IMR-90 (cell line): ENCODE results near the gene TAPT1. TPM values are rescaled to one million over a fixed set of nuclear protein-coding genes. Genes with fewer than 3 reads are reported as not detected.

Experiments
- ATAC-seq: fragments of 200-7000 bp; cut with Tn5 transposase; 2 replicates; pipeline ENCODE4 v1.9.1; 2020; ENCODE audit warnings: low read depth, mild to moderate bottlenecking, moderate library complexity
- BruUV-seq: library from RNA; stranded (reverse); fragments of 400-500 nt; replicated peaks from 2 replicates; lab custom pipeline; 2021; lab: Mats Ljungman, UMichigan
- CTCF ChIA-PET: fragments of 300-600 bp; formaldehyde crosslinking; extraction: SDS; loops from one replicate; lab custom pipeline; 2021; ENCODE audit warnings: antibody characterized with exemption; lab: Yijun Ruan, JAX
- POLR2A ChIA-PET: fragments of 300-600 bp; sonication (Branson Sonifier 250); formaldehyde crosslinking; loops from one replicate; lab custom pipeline; 2022; ENCODE audit warnings: antibody characterized with exemption; ENCODE audit not compliant: unreplicated experiment; lab: Charles Lee
- DNase-seq: peaks from one replicate; pipeline ENCODE4 v3.0.0; 2013
- H2AFZ ChIP-seq: replicated peaks from 2 replicates; pipeline ENCODE3; 2013; ENCODE audit warnings: low read length, mild to moderate bottlenecking; ENCODE audit not compliant: poor library complexity
- H2AK5ac ChIP-seq: 2 replicates; pipeline ENCODE4 v1.6.1; 2013; ENCODE audit warnings: low read depth, low read length, inconsistent platforms
- H2AK9ac ChIP-seq: replicated peaks from 2 replicates; pipeline ENCODE3; 2013; ENCODE audit warnings: mild to moderate bottlenecking, low read depth, low read length, moderate library complexity; ENCODE audit not compliant: poor library complexity
- H2BK120ac ChIP-seq: 2 replicates; pipeline ENCODE4 v1.6.1; 2013; ENCODE audit warnings: low read depth, low read length, inconsistent platforms
- H2BK15ac ChIP-seq: 3 replicates; pipeline ENCODE4 v1.6.1; 2013; ENCODE audit warnings: low read depth, low read length, inconsistent platforms
- H2BK20ac ChIP-seq: 2 replicates; pipeline ENCODE4 v1.6.1; 2013; ENCODE audit warnings: low read depth, mild to moderate bottlenecking, inconsistent platforms, low read length, moderate library complexity
- H2BK5ac ChIP-seq: 2 replicates; pipeline ENCODE4 v1.6.1; 2013; ENCODE audit warnings: mild to moderate bottlenecking, low read depth, low read length, inconsistent platforms; ENCODE audit not compliant: poor library complexity, severe bottlenecking
- H3K14ac ChIP-seq: replicated peaks from 2 replicates; pipeline ENCODE4 v1.6.1; 2013; ENCODE audit warnings: low read depth, low read length, inconsistent platforms
- H3K18ac ChIP-seq: 2 replicates; pipeline ENCODE4 v1.6.1; 2013; ENCODE audit warnings: low read depth, low read length, control low read depth
- H3K23ac ChIP-seq: 2 replicates; pipeline ENCODE4 v1.6.1; 2013; ENCODE audit warnings: low read depth, low read length, inconsistent platforms
- H3K27ac ChIP-seq: 2 replicates; pipeline ENCODE4 v1.5.1; 2013; ENCODE audit warnings: mild to moderate bottlenecking, control low read depth, low read length; ENCODE audit not compliant: insufficient read depth
- H3K27me3 ChIP-seq: 2 replicates; pipeline ENCODE4 v1.6.1; 2013; ENCODE audit warnings: low read length; ENCODE audit not compliant: control insufficient read depth, insufficient read depth
- H3K36me3 ChIP-seq: 2 replicates; pipeline ENCODE4 v1.6.1; 2013; ENCODE audit warnings: low read length, mixed read lengths; ENCODE audit not compliant: control insufficient read depth, insufficient read depth
- H3K4ac ChIP-seq: 2 replicates; pipeline ENCODE4 v1.6.1; 2013; ENCODE audit warnings: low read depth, low read length, inconsistent platforms
- H3K4me1 ChIP-seq: 2 replicates; pipeline ENCODE4 v1.6.1; 2013; ENCODE audit warnings: low read length, mixed read lengths; ENCODE audit not compliant: control insufficient read depth, insufficient read depth
- H3K4me2 ChIP-seq: 2 replicates; pipeline ENCODE4 v1.6.1; 2013; ENCODE audit warnings: low read depth, mild to moderate bottlenecking, control low read depth, low read length, moderate library complexity
- H3K4me3 ChIP-seq: 2 replicates; pipeline ENCODE4 v1.5.1; 2013; ENCODE audit warnings: low read depth, mild to moderate bottlenecking, control low read depth, low read length, moderate library complexity; ENCODE audit not compliant: insufficient read depth
- H3K56ac ChIP-seq: 2 replicates; pipeline ENCODE4 v1.6.1; 2013; ENCODE audit warnings: low read length, inconsistent platforms; ENCODE audit not compliant: insufficient read depth; ENCODE audit errors: extremely low read depth
- H3K79me1 ChIP-seq, 2 experiments: 2 replicates each; pipeline ENCODE4 v1.6.1; 2013; ENCODE audit warnings: low read length in 2 of 2, inconsistent platforms in 1 of 2, low read depth in 1 of 2
- H3K9ac ChIP-seq: 2 replicates; pipeline ENCODE4 v1.6.1; 2013; ENCODE audit warnings: low read depth, low read length, control low read depth
- H3K9me1 ChIP-seq: 2 replicates; pipeline ENCODE4 v1.6.1; 2013; ENCODE audit warnings: low read length, inconsistent platforms; ENCODE audit not compliant: insufficient read depth
- H3K9me3 ChIP-seq: 2 replicates; pipeline ENCODE4 v1.6.1; 2013; ENCODE audit warnings: low read length; ENCODE audit not compliant: control insufficient read depth, insufficient read depth
- H4K20me1 ChIP-seq: 2 replicates; pipeline ENCODE4 v1.6.1; 2013; ENCODE audit warnings: low read length, inconsistent platforms; ENCODE audit not compliant: insufficient read depth
- H4K5ac ChIP-seq: 2 replicates; pipeline ENCODE4 v1.6.1; 2013; ENCODE audit warnings: mild to moderate bottlenecking, low read depth, low read length, control low read depth
- H4K8ac ChIP-seq, 2 experiments: 2 replicates each; pipeline ENCODE4 v1.6.1; 2013; ENCODE audit warnings: low read depth in 2 of 2, low read length in 2 of 2, control low read depth in 1 of 2, inconsistent platforms in 1 of 2
- H4K91ac ChIP-seq: 2 replicates; pipeline ENCODE4 v1.6.1; 2013; ENCODE audit warnings: low read depth, low read length, inconsistent platforms; ENCODE audit not compliant: insufficient read depth
- CEBPB ChIP-seq: IDR thresholded peaks from 2 replicates; pipeline ENCODE4 v1.6.1; 2012; ENCODE audit warnings: low read depth, low read length, improper control_type of control experiment
- MAFK ChIP-seq: IDR thresholded peaks from 2 replicates; pipeline ENCODE4 v1.6.1; 2012; ENCODE audit warnings: low read depth, low read length, improper control_type of control experiment
- MAZ ChIP-seq: IDR thresholded peaks from 2 replicates; pipeline ENCODE4 v1.6.1; 2012; ENCODE audit warnings: low read depth, mild to moderate bottlenecking, low read length, improper control_type of control experiment, moderate library complexity, borderline replicate concordance
- RCOR1 ChIP-seq: IDR thresholded peaks from 2 replicates; pipeline ENCODE4 v1.6.1; 2012; ENCODE audit warnings: mild to moderate bottlenecking, low read length, improper control_type of control experiment; ENCODE audit not compliant: insufficient replicate concordance
- SMC3 ChIP-seq: fragments of 150-350 bp; IDR thresholded peaks from 2 replicates; pipeline ENCODE4 v1.6.1; 2016; ENCODE audit warnings: low read depth, mild to moderate bottlenecking, antibody characterized with exemption, low read length, moderate library complexity
- WGBS, 2 experiments: methylation state at CpG; one replicate each; pipeline versions ENCODE4 v1.1.5 to v1.1.7; 2013; ENCODE audit warnings: missing lambda C conversion rate in 2 of 2; ENCODE audit not compliant: insufficient read length in 1 of 2; ENCODE audit errors: extremely low coverage in 2 of 2; 5-methylcytosine and 5-hydroxymethylcytosine counted together
- dilution Hi-C: fragments of 300-500 bp; cut with HindIII; formaldehyde crosslinking; loops from one replicate; pipeline ENCODE4 v1.14.3; 2018; ENCODE audit warnings: low sequenced_read_pairs; ENCODE audit not compliant: unreplicated experiment
- in situ Hi-C: fragments of 300-500 bp; cut with MboI; formaldehyde crosslinking; loops from 3 replicates; pipeline ENCODE4 v1.14.3; 2019; ENCODE audit warnings: low sequenced_read_pairs, inconsistent platforms, mixed read lengths
- intact Hi-C: fragments of 100-400 bp; cut with micrococcal nuclease; formaldehyde crosslinking; loops from 2 replicates; pipeline ENCODE4 v1.10.0; 2022
- polyA plus RNA-seq, 3 experiments: library from polyadenylated mRNA; depleted of rRNA; stranded (reverse); fragments of >200 nt; gene quantifications; 2 replicates each; pipeline ENCODE4 v1.2.3, GENCODE V29; 2012; ENCODE audit warnings: low replicate concordance in 1 of 3
- total RNA-seq: library from RNA; depleted of rRNA; stranded (reverse); fragments of >200 nt; gene quantifications from 2 replicates; pipeline ENCODE4 v1.2.3, GENCODE V29; 2012
- TF ChIP-seq, protein P1 (sequence below): fragments of 150-350 bp; IDR thresholded peaks from 2 replicates; pipeline ENCODE4 v1.6.1; 2016; ENCODE audit warnings: low read depth, mild to moderate bottlenecking, low read length, moderate library complexity, borderline replicate concordance

Gene TAPT1
- total and polyA plus RNA-seq, 2 of the 4 experiments (the other 2 are of a cell fraction): 5.6 to 12.2 TPM

DNA sequence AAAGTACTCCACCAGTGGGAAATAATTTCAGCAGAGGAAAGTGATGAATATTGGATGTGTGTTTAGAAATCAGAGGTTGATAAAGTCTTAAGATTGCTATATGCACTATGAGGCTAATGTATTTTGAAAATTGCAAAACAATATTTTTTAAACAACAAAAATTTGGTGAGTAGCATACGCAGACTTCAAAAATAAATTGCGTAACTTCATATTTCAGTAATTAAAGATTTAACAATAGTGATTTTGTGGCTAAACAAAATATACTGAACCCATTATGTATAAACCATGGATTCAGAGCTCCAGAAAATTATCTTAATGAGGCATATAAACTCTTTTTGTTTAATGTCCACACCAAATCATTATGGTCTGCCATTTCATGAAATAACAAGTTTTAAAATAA is 3.3 kb upstream of the TAPT1 start:
- H4K5ac ChIP-seq: no peak overlapping the region
- H3K9me3 ChIP-seq: no peaks in the 10 kb centered on the region
- no peak overlapping the region for H3K14ac ChIP-seq
- H3K4me3 ChIP-seq: no peak overlapping the region
- BruUV-seq: no TSS peak
- no peaks in the 10 kb centered on the region for H3K9me1 ChIP-seq
- H2AK9ac ChIP-seq: no peak overlapping the region
- no CpG with 5 or more reads among the region's 2 CpGs for WGBS, 2 experiments
- H3K9ac ChIP-seq: no peak overlapping the region
- no peak overlapping the region for H2BK120ac ChIP-seq
- H2BK5ac ChIP-seq: no peak overlapping the region
- H2BK20ac ChIP-seq: no peak overlapping the region
- H3K4ac ChIP-seq: no peak overlapping the region
- H4K8ac ChIP-seq: no peak overlapping the region
- H2BK15ac ChIP-seq: no peak overlapping the region
- no peak overlapping the region for H2AK5ac ChIP-seq
- H3K79me1 ChIP-seq: peaks cover under 1 to 2% of the 10 kb centered on the region in 2 experiments
- H3K27me3 ChIP-seq: no peaks in the 10 kb centered on the region
- dilution Hi-C loops (no loop called here), intact Hi-C loops (loop anchor here (5.0 to 10.0 kb wide), 2 partner anchors 33 to 755 kb away; no protein-coding TSS in a partner anchor), in situ Hi-C loops (no loop called here)
- no peak overlapping the region for H3K56ac ChIP-seq
- TF ChIP-seq MAZ: no peak
- TF ChIP-seq MAFK: no peak
- TF ChIP-seq SMC3: no peak
- TF ChIP-seq CEBPB: peak; percentile 78
- TF ChIP-seq, protein P1, sequence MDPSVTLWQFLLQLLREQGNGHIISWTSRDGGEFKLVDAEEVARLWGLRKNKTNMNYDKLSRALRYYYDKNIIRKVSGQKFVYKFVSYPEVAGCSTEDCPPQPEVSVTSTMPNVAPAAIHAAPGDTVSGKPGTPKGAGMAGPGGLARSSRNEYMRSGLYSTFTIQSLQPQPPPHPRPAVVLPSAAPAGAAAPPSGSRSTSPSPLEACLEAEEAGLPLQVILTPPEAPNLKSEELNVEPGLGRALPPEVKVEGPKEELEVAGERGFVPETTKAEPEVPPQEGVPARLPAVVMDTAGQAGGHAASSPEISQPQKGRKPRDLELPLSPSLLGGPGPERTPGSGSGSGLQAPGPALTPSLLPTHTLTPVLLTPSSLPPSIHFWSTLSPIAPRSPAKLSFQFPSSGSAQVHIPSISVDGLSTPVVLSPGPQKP: no peak
- no peak for TF ChIP-seq RCOR1
- peaks cover under 1% of the 10 kb centered on the region; the same call in 1 of the 2 replicates for H4K20me1 ChIP-seq
- POLR2A ChIA-PET: no interaction called here
- H3K4me2 ChIP-seq: no peak overlapping the region
- H3K23ac ChIP-seq: no peak overlapping the region
- H3K4me1 ChIP-seq: no peaks in the 10 kb centered on the region; the same call in 1 of the 2 replicates
- no peak overlapping the region for H3K18ac ChIP-seq
- H4K91ac ChIP-seq: no peak overlapping the region
- CTCF ChIA-PET: no interaction called here
- ATAC-seq (no peak), DNase-seq (no peak)
- H3K36me3 ChIP-seq: no peaks in the 10 kb centered on the region
- H2AFZ ChIP-seq: no peak overlapping the region
- no peak overlapping the region for H3K27ac ChIP-seq
